SK-N-MC (cell line): ENCODE results near the gene PATL2.
"Not testable (repeated sequence)": the region's sequence is repeated elsewhere in the genome, so short reads cannot be mapped to it uniquely, and the experiment has no call there.

Experiments used
- DNase-seq: peaks from one replicate; pipeline ENCODE4 v3.0.0-alpha.2; 2011; ENCODE audit warnings: low read depth, low spot score
- H3K27ac ChIP-seq: fragments of 200-600 bp; sonication (generic); 2 replicates; pipeline ENCODE4 v1.5.1; 2016; ENCODE audit warnings: mixed run types
- H3K36me3 ChIP-seq: fragments of 200-600 bp; sonication (generic); 2 replicates; pipeline ENCODE4 v1.6.1; 2017; ENCODE audit warnings: antibody characterized with exemption, low read length, mixed read lengths; ENCODE audit not compliant: insufficient read depth
- H3K4me3 ChIP-seq: fragments of 200-600 bp; sonication (generic); 2 replicates; pipeline ENCODE4 v1.5.1; 2016
- H3K9ac ChIP-seq: fragments of 200-600 bp; sonication (generic); 2 replicates; pipeline ENCODE4 v1.8.0; 2017; ENCODE audit warnings: mixed run types, mixed read lengths; ENCODE audit not compliant: insufficient read length
- H3K9me3 ChIP-seq: fragments of 200-600 bp; sonication (generic); 2 replicates; pipeline ENCODE4 v1.6.1; 2017; ENCODE audit warnings: low read depth, mild to moderate bottlenecking, antibody characterized with exemption, low read length, moderate library complexity, mixed read lengths
- EZH2 ChIP-seq: fragments of 200-600 bp; sonication (generic); IDR thresholded peaks from one replicate; pipeline ENCODE4 v1.6.1; 2017; ENCODE audit warnings: antibody characterized with exemption
- FOXP2 ChIP-seq: optimal IDR thresholded peaks from 2 replicates; pipeline ENCODE3; 2011; ENCODE audit warnings: mild to moderate bottlenecking, moderate library complexity; ENCODE audit not compliant: insufficient read depth; ENCODE audit errors: extremely low read length, control extremely low read depth
- POLR2AphosphoS5 ChIP-seq: IDR thresholded peaks from 2 replicates; pipeline ENCODE4 v1.6.1; 2012; ENCODE audit warnings: mild to moderate bottlenecking, low read depth, low read length, borderline replicate concordance

PATL2 gene

DNA sequence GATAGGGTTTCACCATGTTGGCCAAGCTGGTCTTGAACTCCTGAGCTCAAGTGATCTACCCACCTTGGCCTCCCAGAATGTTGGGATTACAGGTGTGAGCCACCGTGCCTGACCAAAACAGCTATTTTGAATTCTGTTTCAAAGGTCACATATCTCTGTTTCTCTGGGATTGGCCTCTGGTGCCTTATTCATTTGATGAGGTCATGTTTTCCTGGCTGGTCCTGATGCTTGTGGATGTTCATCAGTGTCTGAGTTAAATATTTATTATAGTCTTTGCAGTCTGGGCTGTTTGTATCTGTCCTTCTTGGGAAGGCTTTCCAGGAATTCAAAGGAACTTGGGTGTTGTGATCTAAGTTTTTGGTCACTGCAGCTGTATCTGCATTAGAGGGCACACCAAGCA lies 5.1 kb downstream of the PATL2 start:
- Histone ChIP-seq H3K36me3 (no peaks in the 10 kb centered on the region), H3K4me3 (no peak overlapping the region), H3K9ac (no peak overlapping the region), H3K9me3 (no peaks in the 10 kb centered on the region), H3K27ac (no peak overlapping the region)
- no peak for DNase-seq
- TF ChIP-seq FOXP2 (no peak), POLR2AphosphoS5 (no peak), EZH2 (no peak)

DNA sequence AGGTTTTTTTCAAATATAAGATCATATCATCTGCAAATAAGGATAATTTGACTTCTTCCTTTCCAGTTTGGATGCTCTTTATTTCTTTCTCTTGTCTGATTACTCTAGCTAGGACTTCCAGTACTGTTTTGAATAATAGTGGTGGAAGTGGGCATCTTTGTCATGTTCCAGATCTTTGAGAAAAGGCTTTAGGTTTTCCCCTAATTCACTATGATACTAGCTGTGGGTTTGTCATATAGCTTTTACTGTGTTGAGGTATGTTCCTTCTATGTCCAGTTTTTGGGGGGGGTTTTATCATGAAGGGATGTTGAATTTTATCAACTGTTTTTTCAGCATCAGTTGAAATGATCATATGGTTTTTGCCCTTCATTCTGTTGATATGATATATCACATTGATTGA lies 10.4 kb downstream of the PATL2 start:
- H3K9me3 ChIP-seq, H3K27ac ChIP-seq, H3K4me3 ChIP-seq, H3K36me3 ChIP-seq, DNase-seq, H3K9ac ChIP-seq: not testable (repeated sequence)

- Histone ChIP-seq H3K27ac (no peak overlapping the region), H3K4me3 (no peak overlapping the region), H3K36me3 (no peaks in the 10 kb centered on the region), H3K9me3 (no peaks in the 10 kb centered on the region), H3K9ac (no peak overlapping the region)
- TF ChIP-seq FOXP2 (no peak), EZH2 (no peak), POLR2AphosphoS5 (no peak)
- no peak for DNase-seq
These were observed 12.5 kb downstream of the PATL2 start for GRCh38 chr15:44698641-44699040.

GRCh38 chr15:44697014-44697413 lies 14.1 kb downstream of the PATL2 start:
- Histone ChIP-seq H3K9me3 (no peaks in the 10 kb centered on the region), H3K27ac (no peak overlapping the region), H3K36me3 (no peaks in the 10 kb centered on the region), H3K9ac (no peak overlapping the region), H3K4me3 (no peak overlapping the region)
- DNase-seq = no peak
- TF ChIP-seq FOXP2 (no peak), POLR2AphosphoS5 (no peak), EZH2 (no peak)

DNA sequence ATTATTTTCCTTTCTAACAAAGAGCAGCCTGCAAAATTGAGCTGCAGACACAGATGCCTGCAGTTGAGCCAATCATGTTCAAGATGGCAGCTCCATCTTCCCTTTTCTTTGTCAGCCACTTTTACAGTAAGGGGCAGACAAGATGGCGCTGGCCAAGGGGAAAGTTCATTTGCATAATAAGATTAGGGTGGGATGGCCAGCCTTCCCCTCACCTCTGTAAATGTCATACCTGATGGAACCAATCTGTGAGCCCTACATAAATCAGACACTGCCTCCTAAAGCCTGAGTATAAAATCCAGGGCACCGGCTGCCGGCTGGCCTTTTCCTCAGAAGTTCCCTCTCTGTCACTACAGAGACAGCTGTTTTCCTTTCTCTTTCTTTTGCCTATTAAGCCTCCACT lies 15.8 kb downstream of the PATL2 start:
- Histone ChIP-seq H3K4me3 (no peak overlapping the region), H3K36me3 (no peaks in the 10 kb centered on the region)
- TF ChIP-seq EZH2 (no peak), POLR2AphosphoS5 (no peak), FOXP2 (no peak)

GRCh38 chr15:44694416-44694815 lies 16.7 kb downstream of the PATL2 start:
- H3K36me3 ChIP-seq = no peaks in the 10 kb centered on the region
- no peak overlapping the region for H3K4me3 ChIP-seq
- H3K27ac ChIP-seq = no peak overlapping the region
- no peaks in the 10 kb centered on the region for H3K9me3 ChIP-seq
- TF ChIP-seq FOXP2 = no peak
- TF ChIP-seq EZH2 = no peak
- no peak for TF ChIP-seq POLR2AphosphoS5
- no peak for DNase-seq
- no peak overlapping the region for H3K9ac ChIP-seq

More for the DNA sequence above, 15.8 kb downstream of the PATL2 start:
- H3K9ac ChIP-seq = no peak overlapping the region
- no peaks in the 10 kb centered on the region for H3K9me3 ChIP-seq
- DNase-seq = no peak
- H3K27ac ChIP-seq = no peak overlapping the region

GRCh38 chr15:44692659-44693058 lies 18.5 kb downstream of the PATL2 start:
- Histone ChIP-seq H3K36me3 (no peaks in the 10 kb centered on the region), H3K9me3 (no peaks in the 10 kb centered on the region), H3K4me3 (no peak overlapping the region), H3K9ac (no peak overlapping the region), H3K27ac (no peak overlapping the region)
- TF ChIP-seq EZH2 (no peak), FOXP2 (no peak), POLR2AphosphoS5 (no peak)
- DNase-seq = no peak

- not testable (repeated sequence) for H3K9ac ChIP-seq, H3K36me3 ChIP-seq
These were observed 20.9 kb downstream of the PATL2 start for GRCh38 chr15:44690245-44690644.

GRCh38 chr15:44689318-44689717 lies 21.8 kb downstream of the PATL2 start:
- DNase-seq, H3K4me3 ChIP-seq, H3K36me3 ChIP-seq, H3K9me3 ChIP-seq, H3K27ac ChIP-seq, H3K9ac ChIP-seq: not testable (repeated sequence)

More at GRCh38 chr15:44690245-44690644, 20.9 kb downstream of the PATL2 start:
- H3K4me3 ChIP-seq, H3K27ac ChIP-seq, DNase-seq, H3K9me3 ChIP-seq: not testable (repeated sequence)

DNA sequence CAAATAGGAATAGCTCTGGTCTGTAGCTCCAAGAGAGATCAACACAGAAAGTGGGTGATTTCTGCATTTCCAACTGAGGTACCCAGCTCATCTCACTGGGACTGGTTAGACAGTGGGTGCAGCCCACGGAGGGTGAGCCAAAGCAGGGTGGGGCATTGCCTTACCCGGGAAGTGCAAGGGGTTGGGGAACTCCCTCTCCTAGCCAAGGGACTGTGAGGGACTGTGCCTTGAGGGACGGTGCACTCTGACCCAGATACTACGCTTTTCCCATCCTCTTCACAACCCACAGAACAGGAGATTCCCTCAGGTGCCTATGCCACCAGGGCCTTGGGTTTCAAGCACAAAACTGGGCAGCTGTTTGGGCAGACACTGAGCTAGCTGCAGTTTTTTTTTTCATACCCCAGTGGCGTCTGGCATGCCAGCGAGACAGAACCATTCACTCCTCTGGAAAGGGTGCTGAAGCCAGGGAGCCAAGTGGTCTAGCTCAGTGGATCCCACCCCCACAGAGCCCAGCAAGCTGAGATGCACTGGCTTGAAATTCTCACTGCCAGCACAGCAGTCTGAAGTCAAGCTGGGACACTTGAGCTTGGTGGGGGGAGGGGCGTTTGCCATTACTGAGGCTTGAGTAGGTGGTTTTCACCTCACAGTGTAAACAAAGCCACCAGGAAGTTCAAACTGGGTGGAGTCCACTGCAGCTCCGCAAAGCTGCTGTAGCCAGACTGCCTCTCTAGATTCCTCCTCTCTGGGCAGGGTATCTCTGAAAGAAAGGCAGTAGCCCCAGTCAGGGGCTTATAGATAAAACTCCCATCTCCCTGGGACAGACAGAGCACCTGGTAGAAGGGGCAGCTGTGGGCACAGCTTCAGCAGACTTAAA lies 28.1 kb downstream of the PATL2 start:
- not testable (repeated sequence) for H3K27ac ChIP-seq, H3K9me3 ChIP-seq, H3K36me3 ChIP-seq, H3K4me3 ChIP-seq, H3K9ac ChIP-seq, DNase-seq
